Tibial nerve (tissue), 3 donors: Measurements from ENCODE around the gene KRTAP5-9.

Source experiments
- POLR2A ChIP-seq, 2 donors: fragments of 450-650 bp; IDR thresholded peaks; one replicate each; pipeline ENCODE4 v1.6.1; 2017; ENCODE audit warnings: antibody characterized with exemption in 2 of 2, mild to moderate bottlenecking in 2 of 2, moderate library complexity in 2 of 2
- TF ChIP-seq, protein P1 (sequence below), 5 experiments: fragments of 200-600 bp in 3 of 5; fragments of 450-650 bp in 2 of 5; sonication (generic) in 3 of 5; IDR thresholded peaks; one replicate each; pipeline ENCODE4 v1.5.1; 2016 to 2019; ENCODE audit warnings: antibody characterized with exemption in 5 of 5, mild to moderate bottlenecking in 3 of 5, moderate library complexity in 2 of 5

DNA sequence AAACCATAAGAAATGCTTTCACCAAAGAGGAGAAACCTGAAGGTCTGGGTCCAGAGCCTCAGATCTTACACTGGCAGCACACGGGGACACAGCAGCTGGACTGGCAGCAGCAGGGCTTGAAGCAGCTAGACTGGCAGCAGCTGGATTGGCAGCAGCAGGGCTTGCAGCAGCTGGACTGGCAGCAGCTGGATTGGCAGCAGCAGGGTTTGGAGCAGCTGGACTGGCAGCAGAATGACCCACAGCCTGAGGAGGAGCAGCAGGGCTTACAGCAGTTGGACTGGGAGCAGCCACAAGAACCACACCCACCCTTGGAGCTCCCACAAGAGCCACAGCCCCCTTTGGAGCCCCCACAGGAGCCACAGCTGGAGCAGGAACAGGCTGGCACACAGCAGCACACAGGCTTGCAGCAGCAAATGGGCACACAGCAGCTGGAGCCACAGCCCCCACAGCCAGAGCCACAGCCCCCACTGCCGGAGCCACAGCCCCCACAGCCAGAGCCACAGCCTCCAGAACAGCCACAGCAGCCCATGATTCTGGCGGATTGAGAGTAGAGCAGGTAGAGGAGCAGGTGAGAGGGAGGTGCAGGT is 34.2 kb downstream of the KRTAP5-9 start, which contains the start of gene KRTAP5-11:
- TF ChIP-seq, protein P1, sequence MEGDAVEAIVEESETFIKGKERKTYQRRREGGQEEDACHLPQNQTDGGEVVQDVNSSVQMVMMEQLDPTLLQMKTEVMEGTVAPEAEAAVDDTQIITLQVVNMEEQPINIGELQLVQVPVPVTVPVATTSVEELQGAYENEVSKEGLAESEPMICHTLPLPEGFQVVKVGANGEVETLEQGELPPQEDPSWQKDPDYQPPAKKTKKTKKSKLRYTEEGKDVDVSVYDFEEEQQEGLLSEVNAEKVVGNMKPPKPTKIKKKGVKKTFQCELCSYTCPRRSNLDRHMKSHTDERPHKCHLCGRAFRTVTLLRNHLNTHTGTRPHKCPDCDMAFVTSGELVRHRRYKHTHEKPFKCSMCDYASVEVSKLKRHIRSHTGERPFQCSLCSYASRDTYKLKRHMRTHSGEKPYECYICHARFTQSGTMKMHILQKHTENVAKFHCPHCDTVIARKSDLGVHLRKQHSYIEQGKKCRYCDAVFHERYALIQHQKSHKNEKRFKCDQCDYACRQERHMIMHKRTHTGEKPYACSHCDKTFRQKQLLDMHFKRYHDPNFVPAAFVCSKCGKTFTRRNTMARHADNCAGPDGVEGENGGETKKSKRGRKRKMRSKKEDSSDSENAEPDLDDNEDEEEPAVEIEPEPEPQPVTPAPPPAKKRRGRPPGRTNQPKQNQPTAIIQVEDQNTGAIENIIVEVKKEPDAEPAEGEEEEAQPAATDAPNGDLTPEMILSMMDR (IDR thresholded peaks at IDR 0.05), result no peak
- no peak for TF ChIP-seq POLR2A (IDR thresholded peaks at IDR 0.05)
